GM19468 (cell line): Measurements from ENCODE around the gene PITPNC1.
"Not testable (repeated sequence)": the region's sequence is repeated elsewhere in the genome, so short reads cannot be mapped to it uniquely, and the experiment has no call there.

ENCODE experiments used
- ATAC-seq: cut with Tn5 transposase; IDR thresholded peaks from one replicate; pipeline ENCODE4 v1.9.1; 2021; ENCODE audit warnings: mild to moderate bottlenecking, moderate library complexity, moderate number of reproducible peaks; ENCODE audit not compliant: unreplicated experiment; ENCODE audit errors: extremely low read depth

PITPNC1 gene

GRCh38 chr17:67566656-67567055, 189.6 kb downstream of the PITPNC1 start:
- no peak for ATAC-seq

GRCh38 chr17:67569015-67569451, 192.0 kb downstream of the PITPNC1 start:
- ATAC-seq: no peak

GRCh38 chr17:67569873-67570272, 192.8 kb downstream of the PITPNC1 start:
- ATAC-seq: no peak

- no peak for ATAC-seq
These were observed 193.7 kb downstream of the PITPNC1 start for GRCh38 chr17:67570797-67571196.

- ATAC-seq: no peak
These were observed 194.4 kb downstream of the PITPNC1 start for GRCh38 chr17:67571478-67571877.

GRCh38 chr17:67573987-67574657, 197.0 kb downstream of the PITPNC1 start:
- ATAC-seq: no peak

- no peak for ATAC-seq
These were observed 197.7 kb downstream of the PITPNC1 start for GRCh38 chr17:67574658-67575293.

- ATAC-seq: no peak
These were observed 198.2 kb downstream of the PITPNC1 start for GRCh38 chr17:67575325-67575724.

GRCh38 chr17:67576471-67577115, 199.5 kb downstream of the PITPNC1 start:
- no peak for ATAC-seq

- ATAC-seq: no peak
These were observed 200.5 kb downstream of the PITPNC1 start for GRCh38 chr17:67577429-67578141.

GRCh38 chr17:67578142-67578457, 201.0 kb downstream of the PITPNC1 start:
- ATAC-seq: no peak

GRCh38 chr17:67578679-67579405, 201.8 kb downstream of the PITPNC1 start:
- ATAC-seq: not testable (repeated sequence)

- no peak for ATAC-seq
These were observed 205.6 kb downstream of the PITPNC1 start for GRCh38 chr17:67582673-67583081.

- no peak for ATAC-seq
These were observed 208.1 kb downstream of the PITPNC1 start for GRCh38 chr17:67585077-67585602.

- no peak for ATAC-seq
These were observed 211.2 kb downstream of the PITPNC1 start for GRCh38 chr17:67588326-67588725.

- ATAC-seq: no peak
These were observed 217.2 kb downstream of the PITPNC1 start for GRCh38 chr17:67594115-67594880.

- no peak for ATAC-seq
These were observed 223.3 kb downstream of the PITPNC1 start for GRCh38 chr17:67600408-67600807.

GRCh38 chr17:67601897-67602296, 224.8 kb downstream of the PITPNC1 start:
- no peak for ATAC-seq

- ATAC-seq: no peak
These were observed 225.4 kb downstream of the PITPNC1 start for GRCh38 chr17:67602444-67602843.
